ENCODE data around the gene C1QTNF8.

DNA sequence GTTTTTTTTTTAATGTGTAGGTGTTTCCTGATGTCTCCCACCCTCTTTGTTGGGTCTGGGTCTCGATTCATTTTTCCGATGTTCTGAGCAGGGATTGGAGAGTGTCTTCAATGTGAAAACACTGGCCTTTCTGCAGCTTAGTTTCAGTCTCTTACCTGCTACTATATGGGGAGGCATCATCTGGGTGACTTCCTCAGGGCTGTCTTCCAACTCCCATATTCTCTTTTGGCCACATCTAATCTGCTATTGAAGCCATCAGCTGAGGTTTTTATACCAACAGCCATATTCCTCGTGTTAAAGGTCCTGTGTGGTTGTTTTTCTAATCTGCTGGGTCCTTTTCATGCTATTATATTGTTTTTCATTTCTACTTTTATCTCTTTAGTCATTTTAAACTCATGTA, 36.7 kb downstream of the C1QTNF8 start:
- TF ChIP-seq RAD21 (IDR thresholded peaks at IDR 0.05; ENCODE audit: low read depth), result no peak
- TF ChIP-seq, protein P1, sequence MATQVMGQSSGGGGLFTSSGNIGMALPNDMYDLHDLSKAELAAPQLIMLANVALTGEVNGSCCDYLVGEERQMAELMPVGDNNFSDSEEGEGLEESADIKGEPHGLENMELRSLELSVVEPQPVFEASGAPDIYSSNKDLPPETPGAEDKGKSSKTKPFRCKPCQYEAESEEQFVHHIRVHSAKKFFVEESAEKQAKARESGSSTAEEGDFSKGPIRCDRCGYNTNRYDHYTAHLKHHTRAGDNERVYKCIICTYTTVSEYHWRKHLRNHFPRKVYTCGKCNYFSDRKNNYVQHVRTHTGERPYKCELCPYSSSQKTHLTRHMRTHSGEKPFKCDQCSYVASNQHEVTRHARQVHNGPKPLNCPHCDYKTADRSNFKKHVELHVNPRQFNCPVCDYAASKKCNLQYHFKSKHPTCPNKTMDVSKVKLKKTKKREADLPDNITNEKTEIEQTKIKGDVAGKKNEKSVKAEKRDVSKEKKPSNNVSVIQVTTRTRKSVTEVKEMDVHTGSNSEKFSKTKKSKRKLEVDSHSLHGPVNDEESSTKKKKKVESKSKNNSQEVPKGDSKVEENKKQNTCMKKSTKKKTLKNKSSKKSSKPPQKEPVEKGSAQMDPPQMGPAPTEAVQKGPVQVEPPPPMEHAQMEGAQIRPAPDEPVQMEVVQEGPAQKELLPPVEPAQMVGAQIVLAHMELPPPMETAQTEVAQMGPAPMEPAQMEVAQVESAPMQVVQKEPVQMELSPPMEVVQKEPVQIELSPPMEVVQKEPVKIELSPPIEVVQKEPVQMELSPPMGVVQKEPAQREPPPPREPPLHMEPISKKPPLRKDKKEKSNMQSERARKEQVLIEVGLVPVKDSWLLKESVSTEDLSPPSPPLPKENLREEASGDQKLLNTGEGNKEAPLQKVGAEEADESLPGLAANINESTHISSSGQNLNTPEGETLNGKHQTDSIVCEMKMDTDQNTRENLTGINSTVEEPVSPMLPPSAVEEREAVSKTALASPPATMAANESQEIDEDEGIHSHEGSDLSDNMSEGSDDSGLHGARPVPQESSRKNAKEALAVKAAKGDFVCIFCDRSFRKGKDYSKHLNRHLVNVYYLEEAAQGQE (IDR thresholded peaks at IDR 0.05; ENCODE audit: low read depth), result no peak
- TF ChIP-seq EP300 (IDR thresholded peaks at IDR 0.05; ENCODE audit: borderline replicate concordance), result no peak

All from Ishikawa (cell line).